Liver (tissue), 3 donors: Measurements from ENCODE around the gene PRIMA1.

Source experiments
- EGR1 ChIP-seq, 2 donors: IDR thresholded peaks; 2 replicates each; pipeline ENCODE4 v1.6.1; 2016 to 2018; ENCODE audit warnings: antibody characterized with exemption in 2 of 2, low read depth in 2 of 2
- FOXA1 ChIP-seq: IDR thresholded peaks from 2 replicates; pipeline ENCODE4 v1.6.1; 2016; ENCODE audit warnings: antibody characterized with exemption
- JUND ChIP-seq, 2 donors: IDR thresholded peaks; 2 replicates each; pipeline ENCODE4 v1.6.1; 2016; ENCODE audit warnings: antibody characterized with exemption in 2 of 2
- RAD21 ChIP-seq, 2 donors: IDR thresholded peaks; 2 replicates each; pipeline ENCODE4 v1.6.1; 2016; ENCODE audit warnings: antibody characterized with exemption in 2 of 2, mild to moderate bottlenecking in 2 of 2
- RXRA ChIP-seq, 2 donors: IDR thresholded peaks; 2 replicates each; pipeline ENCODE4 v1.6.1; 2017 to 2018; ENCODE audit warnings: antibody characterized with exemption in 2 of 2, mild to moderate bottlenecking in 1 of 2
- SP1 ChIP-seq: IDR thresholded peaks from 2 replicates; pipeline ENCODE4 v1.6.1; 2018; ENCODE audit warnings: antibody characterized with exemption, mild to moderate bottlenecking
- TAF1 ChIP-seq: conservative IDR thresholded peaks from 2 replicates; pipeline ENCODE4 v1.6.1; 2016; ENCODE audit warnings: antibody characterized with exemption, mild to moderate bottlenecking
- YY1 ChIP-seq: IDR thresholded peaks from 2 replicates; pipeline ENCODE4 v1.6.1; 2016; ENCODE audit warnings: antibody characterized with exemption, mild to moderate bottlenecking
- TF ChIP-seq, protein P1 (sequence below): fragments of 150-350 bp; IDR thresholded peaks from 2 replicates; pipeline ENCODE4 v1.5.1; 2017; ENCODE audit warnings: improper control_type of control experiment, low read depth, low read length; ENCODE audit not compliant: missing input control
- TF ChIP-seq, protein P2 (sequence below): IDR thresholded peaks from 2 replicates; pipeline ENCODE4 v1.6.1; 2016; ENCODE audit warnings: antibody characterized with exemption, mild to moderate bottlenecking
- TF ChIP-seq, protein P3 (sequence below): IDR thresholded peaks from 2 replicates; pipeline ENCODE4 v1.6.1; 2016; ENCODE audit warnings: antibody characterized with exemption
- donor health status: healthy.
- donor health status: healthy.

DNA sequence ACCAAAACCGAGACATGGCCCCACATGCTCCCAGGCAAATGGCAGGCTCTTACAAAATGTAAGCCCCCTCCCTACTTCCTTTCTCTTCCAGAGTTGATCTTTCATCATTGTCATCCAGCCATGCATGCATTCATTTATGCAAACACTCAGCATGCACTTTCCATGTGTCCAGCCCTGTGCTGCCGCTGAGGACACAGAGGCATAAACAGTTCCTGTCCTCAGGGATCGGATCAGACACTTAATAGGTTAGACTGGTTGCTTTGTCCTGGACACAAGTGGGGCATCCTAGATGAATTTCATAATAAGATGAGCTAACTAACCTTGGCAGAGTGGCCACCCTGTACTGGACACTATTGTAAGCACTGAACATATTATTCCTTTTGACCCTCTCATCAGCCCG, 23.1 kb downstream of the PRIMA1 start:
- TF ChIP-seq, protein P1, sequence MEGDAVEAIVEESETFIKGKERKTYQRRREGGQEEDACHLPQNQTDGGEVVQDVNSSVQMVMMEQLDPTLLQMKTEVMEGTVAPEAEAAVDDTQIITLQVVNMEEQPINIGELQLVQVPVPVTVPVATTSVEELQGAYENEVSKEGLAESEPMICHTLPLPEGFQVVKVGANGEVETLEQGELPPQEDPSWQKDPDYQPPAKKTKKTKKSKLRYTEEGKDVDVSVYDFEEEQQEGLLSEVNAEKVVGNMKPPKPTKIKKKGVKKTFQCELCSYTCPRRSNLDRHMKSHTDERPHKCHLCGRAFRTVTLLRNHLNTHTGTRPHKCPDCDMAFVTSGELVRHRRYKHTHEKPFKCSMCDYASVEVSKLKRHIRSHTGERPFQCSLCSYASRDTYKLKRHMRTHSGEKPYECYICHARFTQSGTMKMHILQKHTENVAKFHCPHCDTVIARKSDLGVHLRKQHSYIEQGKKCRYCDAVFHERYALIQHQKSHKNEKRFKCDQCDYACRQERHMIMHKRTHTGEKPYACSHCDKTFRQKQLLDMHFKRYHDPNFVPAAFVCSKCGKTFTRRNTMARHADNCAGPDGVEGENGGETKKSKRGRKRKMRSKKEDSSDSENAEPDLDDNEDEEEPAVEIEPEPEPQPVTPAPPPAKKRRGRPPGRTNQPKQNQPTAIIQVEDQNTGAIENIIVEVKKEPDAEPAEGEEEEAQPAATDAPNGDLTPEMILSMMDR, result no peak
- TF ChIP-seq, protein P2, sequence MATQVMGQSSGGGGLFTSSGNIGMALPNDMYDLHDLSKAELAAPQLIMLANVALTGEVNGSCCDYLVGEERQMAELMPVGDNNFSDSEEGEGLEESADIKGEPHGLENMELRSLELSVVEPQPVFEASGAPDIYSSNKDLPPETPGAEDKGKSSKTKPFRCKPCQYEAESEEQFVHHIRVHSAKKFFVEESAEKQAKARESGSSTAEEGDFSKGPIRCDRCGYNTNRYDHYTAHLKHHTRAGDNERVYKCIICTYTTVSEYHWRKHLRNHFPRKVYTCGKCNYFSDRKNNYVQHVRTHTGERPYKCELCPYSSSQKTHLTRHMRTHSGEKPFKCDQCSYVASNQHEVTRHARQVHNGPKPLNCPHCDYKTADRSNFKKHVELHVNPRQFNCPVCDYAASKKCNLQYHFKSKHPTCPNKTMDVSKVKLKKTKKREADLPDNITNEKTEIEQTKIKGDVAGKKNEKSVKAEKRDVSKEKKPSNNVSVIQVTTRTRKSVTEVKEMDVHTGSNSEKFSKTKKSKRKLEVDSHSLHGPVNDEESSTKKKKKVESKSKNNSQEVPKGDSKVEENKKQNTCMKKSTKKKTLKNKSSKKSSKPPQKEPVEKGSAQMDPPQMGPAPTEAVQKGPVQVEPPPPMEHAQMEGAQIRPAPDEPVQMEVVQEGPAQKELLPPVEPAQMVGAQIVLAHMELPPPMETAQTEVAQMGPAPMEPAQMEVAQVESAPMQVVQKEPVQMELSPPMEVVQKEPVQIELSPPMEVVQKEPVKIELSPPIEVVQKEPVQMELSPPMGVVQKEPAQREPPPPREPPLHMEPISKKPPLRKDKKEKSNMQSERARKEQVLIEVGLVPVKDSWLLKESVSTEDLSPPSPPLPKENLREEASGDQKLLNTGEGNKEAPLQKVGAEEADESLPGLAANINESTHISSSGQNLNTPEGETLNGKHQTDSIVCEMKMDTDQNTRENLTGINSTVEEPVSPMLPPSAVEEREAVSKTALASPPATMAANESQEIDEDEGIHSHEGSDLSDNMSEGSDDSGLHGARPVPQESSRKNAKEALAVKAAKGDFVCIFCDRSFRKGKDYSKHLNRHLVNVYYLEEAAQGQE, result no peak
- TF ChIP-seq RXRA (IDR thresholded peaks at IDR 0.05) (no peak), EGR1 (IDR thresholded peaks at IDR 0.05; ENCODE audit: low read depth in 2 of 2) (no peak), JUND (IDR thresholded peaks at IDR 0.05) (no peak), RAD21 (IDR thresholded peaks at IDR 0.05) (no peak), SP1 (no peak), TAF1 (no peak), YY1 (no peak), FOXA1 (no peak)
- TF ChIP-seq, protein P3, sequence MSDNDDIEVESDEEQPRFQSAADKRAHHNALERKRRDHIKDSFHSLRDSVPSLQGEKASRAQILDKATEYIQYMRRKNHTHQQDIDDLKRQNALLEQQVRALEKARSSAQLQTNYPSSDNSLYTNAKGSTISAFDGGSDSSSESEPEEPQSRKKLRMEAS, result no peak
